OCI-LY1 (cell line): ENCODE measurements around the gene SNRNP48.

ENCODE experiments used
- H2AFZ ChIP-seq: fragments of 200-600 bp; sonication (generic), shearing (Covaris generic); 2 replicates; pipeline ENCODE4 v1.6.0; 2014; ENCODE audit warnings: antibody characterized with exemption, mild to moderate bottlenecking, low read length
- H3F3A ChIP-seq: fragments of 200-600 bp; sonication (generic), shearing (Covaris generic); 2 replicates; pipeline ENCODE4 v1.6.0; 2014; ENCODE audit warnings: mild to moderate bottlenecking, antibody characterized with exemption, low read length, moderate library complexity; ENCODE audit not compliant: insufficient read depth
- H3K27ac ChIP-seq: fragments of 200-600 bp; sonication (generic); 2 replicates; pipeline ENCODE4 v1.5.1; 2014; ENCODE audit warnings: low read length, mixed run types, mild to moderate bottlenecking, low read depth; ENCODE audit not compliant: poor library complexity, severe bottlenecking
- H3K27me3 ChIP-seq: fragments of 200-600 bp; sonication (generic); 2 replicates; pipeline ENCODE4 v1.6.0; 2014; ENCODE audit warnings: antibody characterized with exemption, mild to moderate bottlenecking, low read length, moderate library complexity; ENCODE audit not compliant: insufficient read depth
- H3K36me3 ChIP-seq: fragments of 200-600 bp; sonication (generic); 2 replicates; pipeline ENCODE4 v1.6.1; 2014; ENCODE audit warnings: mild to moderate bottlenecking, antibody characterized with exemption, low read length, moderate library complexity, mixed read lengths; ENCODE audit not compliant: insufficient read depth
- H3K4me1 ChIP-seq: fragments of 200-600 bp; sonication (generic); 2 replicates; pipeline ENCODE4 v1.5.1; 2014; ENCODE audit warnings: mild to moderate bottlenecking, low read length, moderate library complexity; ENCODE audit not compliant: insufficient read depth, severe bottlenecking
- H3K4me2 ChIP-seq: fragments of 200-600 bp; sonication (generic), shearing (Covaris generic); 2 replicates; pipeline ENCODE4 v1.6.1; 2014; ENCODE audit warnings: low read length
- H3K4me3 ChIP-seq: fragments of 200-600 bp; sonication (generic); 2 replicates; pipeline ENCODE4 v1.5.1; 2014; ENCODE audit warnings: low read length, low read depth, mild to moderate bottlenecking, mixed read lengths; ENCODE audit not compliant: poor library complexity, severe bottlenecking
- H3K79me2 ChIP-seq: fragments of 200-600 bp; shearing (Covaris generic); 2 replicates; pipeline ENCODE4 v1.6.1; 2016; ENCODE audit warnings: mixed run types, low read length, mixed read lengths; ENCODE audit not compliant: insufficient read depth
- H3K9ac ChIP-seq: fragments of 200-600 bp; sonication (generic), shearing (Covaris generic); 2 replicates; pipeline ENCODE4 v1.6.1; 2014; ENCODE audit warnings: mild to moderate bottlenecking, low read length, mixed read lengths
- H3K9me2 ChIP-seq: fragments of 200-600 bp; sonication (generic), shearing (Covaris generic); 2 replicates; pipeline ENCODE4 v1.6.1; 2014; ENCODE audit warnings: low read depth, mild to moderate bottlenecking, low read length, mixed read lengths
- H3K9me3 ChIP-seq: fragments of 200-600 bp; shearing (Covaris generic); 2 replicates; pipeline ENCODE4 v1.6.1; 2014; ENCODE audit warnings: low read length, mixed read lengths
- H4K20me1 ChIP-seq: fragments of 200-600 bp; sonication (generic), shearing (Covaris generic); 2 replicates; pipeline ENCODE4 v1.6.0; 2016; ENCODE audit warnings: mild to moderate bottlenecking, low read length; ENCODE audit not compliant: insufficient read depth
- EZH2 ChIP-seq: fragments of 200-600 bp; sonication (generic), shearing (Covaris generic); IDR thresholded peaks from 2 replicates; pipeline ENCODE4 v1.8.0; 2017; ENCODE audit warnings: borderline replicate concordance, mixed run types, mild to moderate bottlenecking, antibody characterized with exemption, low read length, moderate library complexity, mixed read lengths
- TF ChIP-seq, protein P1 (sequence below): fragments of 200-600 bp; sonication (generic), shearing (Covaris generic); IDR thresholded peaks from 2 replicates; pipeline ENCODE4 v1.5.1; 2017; ENCODE audit warnings: mild to moderate bottlenecking, antibody characterized with exemption, low read length, moderate library complexity, mixed read lengths

The SNRNP48 gene

DNA sequence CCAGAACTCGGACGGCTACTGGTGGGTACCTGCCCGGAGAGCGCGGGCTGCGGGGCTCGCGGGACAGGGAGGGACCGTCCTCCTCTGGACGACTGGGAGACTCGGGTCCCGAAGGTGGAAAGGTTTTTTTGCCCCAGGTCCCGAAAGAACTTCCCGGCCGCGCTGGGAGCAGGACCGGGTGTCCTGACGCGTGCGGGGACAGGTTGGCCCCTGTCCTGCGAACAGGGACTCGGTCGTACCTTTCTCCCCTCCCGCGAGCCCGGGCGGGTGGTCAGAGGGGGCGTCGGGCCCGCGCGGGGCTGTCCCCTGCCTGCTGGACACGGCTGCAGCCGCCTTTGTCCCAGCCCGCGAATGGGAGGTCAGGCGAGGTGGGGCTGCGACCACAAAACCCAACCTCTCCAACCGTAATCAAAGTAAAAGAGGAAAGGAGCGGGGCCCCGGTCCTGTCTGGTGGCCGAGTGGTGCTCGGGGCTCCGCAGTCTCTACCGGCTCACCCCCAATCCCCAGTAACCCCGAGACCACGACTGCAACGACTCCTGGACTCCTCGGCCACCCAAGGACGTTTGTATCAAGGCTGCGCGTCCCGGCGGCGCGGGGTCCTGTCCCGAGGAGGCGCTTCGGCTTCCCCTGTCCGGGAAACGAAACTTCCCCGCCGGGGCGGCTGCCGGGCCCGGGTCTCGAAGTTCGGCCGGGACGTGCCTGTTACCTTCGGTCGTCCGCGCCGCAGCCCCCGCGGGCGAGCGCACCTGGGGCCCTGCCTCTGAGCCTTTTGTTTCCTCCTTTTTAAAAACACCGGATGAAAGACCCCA, 47.7 kb upstream of the SNRNP48 start:
- Histone ChIP-seq H3K9ac (no peak overlapping the region), H2AFZ (no peak overlapping the region), H3K4me1 (no peaks in the 10 kb centered on the region), H3K36me3 (no peaks in the 10 kb centered on the region), H3K9me2 (no peaks in the 10 kb centered on the region), H3K4me2 (no peak overlapping the region), H4K20me1 (no peaks in the 10 kb centered on the region), H3K27ac (no peak overlapping the region), H3F3A (no peaks in the 10 kb centered on the region), H3K79me2 (no peaks in the 10 kb centered on the region), H3K4me3 (no peak overlapping the region), H3K9me3 (no peaks in the 10 kb centered on the region), H3K27me3 (0 out of 2 replicates have a peak, but pooled peaks cover 7% of the 10 kb centered on the region)
- TF ChIP-seq, protein P1, sequence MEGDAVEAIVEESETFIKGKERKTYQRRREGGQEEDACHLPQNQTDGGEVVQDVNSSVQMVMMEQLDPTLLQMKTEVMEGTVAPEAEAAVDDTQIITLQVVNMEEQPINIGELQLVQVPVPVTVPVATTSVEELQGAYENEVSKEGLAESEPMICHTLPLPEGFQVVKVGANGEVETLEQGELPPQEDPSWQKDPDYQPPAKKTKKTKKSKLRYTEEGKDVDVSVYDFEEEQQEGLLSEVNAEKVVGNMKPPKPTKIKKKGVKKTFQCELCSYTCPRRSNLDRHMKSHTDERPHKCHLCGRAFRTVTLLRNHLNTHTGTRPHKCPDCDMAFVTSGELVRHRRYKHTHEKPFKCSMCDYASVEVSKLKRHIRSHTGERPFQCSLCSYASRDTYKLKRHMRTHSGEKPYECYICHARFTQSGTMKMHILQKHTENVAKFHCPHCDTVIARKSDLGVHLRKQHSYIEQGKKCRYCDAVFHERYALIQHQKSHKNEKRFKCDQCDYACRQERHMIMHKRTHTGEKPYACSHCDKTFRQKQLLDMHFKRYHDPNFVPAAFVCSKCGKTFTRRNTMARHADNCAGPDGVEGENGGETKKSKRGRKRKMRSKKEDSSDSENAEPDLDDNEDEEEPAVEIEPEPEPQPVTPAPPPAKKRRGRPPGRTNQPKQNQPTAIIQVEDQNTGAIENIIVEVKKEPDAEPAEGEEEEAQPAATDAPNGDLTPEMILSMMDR, result no peak

DNA sequence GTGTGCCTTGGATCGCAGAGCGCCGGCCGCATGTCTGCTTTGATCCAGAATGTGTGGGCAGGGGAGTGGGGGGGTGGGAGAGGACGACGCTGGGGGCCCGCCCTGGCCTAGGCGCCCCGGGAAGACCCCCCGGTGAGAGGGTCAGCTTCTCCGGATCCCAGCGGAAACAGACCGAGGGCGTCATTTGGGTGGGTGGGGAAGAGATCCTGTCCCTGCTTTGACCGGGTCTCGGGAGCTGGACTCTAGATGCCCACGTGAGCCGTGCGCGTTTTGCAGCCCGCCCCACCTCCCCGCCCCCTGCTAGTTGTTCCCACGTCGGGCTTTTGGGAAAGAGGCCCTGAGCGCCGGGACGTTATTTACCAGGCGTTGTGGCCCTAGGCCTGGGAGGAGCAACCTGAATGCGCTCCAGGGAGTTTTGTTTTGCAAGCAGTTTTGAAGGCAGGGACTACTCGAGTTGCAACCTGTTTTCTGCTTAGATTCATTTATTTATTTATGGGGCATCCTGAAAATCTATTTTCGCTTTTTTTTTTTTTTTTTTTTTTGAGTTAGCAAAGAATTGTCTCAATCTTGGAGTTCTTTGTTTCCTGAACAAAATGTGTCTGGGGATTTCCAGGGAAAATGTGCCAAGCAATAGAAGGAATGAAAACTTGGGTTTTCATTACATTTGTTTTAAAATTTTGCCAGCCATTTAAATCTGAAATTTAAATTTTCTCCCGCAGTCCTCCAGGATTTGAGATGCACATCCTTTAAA, 46.9 kb upstream of the SNRNP48 start:
- no peak for TF ChIP-seq EZH2
- TF ChIP-seq, protein P1, result no peak
- Histone ChIP-seq H3K79me2 (no peaks in the 10 kb centered on the region), H3K36me3 (no peaks in the 10 kb centered on the region), H2AFZ (no peak overlapping the region), H3F3A (no peaks in the 10 kb centered on the region), H3K27me3 (0 out of 2 replicates have a peak, but pooled peaks cover 7% of the 10 kb centered on the region), H3K9me2 (no peaks in the 10 kb centered on the region), H3K27ac (no peak overlapping the region), H3K4me2 (no peak overlapping the region), H3K4me3 (no peak overlapping the region), H4K20me1 (no peaks in the 10 kb centered on the region), H3K4me1 (no peaks in the 10 kb centered on the region), H3K9me3 (no peaks in the 10 kb centered on the region), H3K9ac (no peak overlapping the region)

DNA sequence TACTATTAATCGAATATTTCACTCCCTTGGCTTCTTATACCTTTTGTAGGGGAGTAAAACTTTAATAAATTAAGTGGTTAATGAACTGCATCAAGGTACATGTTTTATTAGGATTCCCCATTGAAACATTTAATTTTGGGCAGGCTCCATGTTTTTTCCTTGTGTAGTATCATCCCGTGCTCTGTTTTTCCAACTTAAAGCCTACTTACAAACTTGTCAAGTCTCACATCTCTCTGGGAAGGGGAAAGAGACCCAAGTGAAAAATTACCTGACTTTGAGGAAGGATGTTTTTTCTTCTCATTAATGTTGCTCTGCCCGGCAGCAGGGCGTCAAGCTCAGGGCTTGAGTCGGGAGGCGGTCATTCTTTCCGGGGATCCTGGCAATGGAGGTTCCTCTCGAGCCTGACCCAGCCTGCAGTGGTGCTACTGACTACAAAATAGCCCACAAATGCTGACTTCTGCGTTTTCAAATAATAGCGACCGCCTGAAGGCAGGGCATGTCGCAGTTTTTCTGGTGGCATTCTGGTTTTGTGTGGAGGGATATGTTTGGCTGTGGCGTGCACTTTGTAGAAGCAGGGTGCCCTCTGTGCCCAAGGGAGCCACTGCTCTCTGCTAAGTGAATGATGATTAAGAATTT, 46.1 kb upstream of the SNRNP48 start:
- Histone ChIP-seq H4K20me1 (no peaks in the 10 kb centered on the region), H3K9me3 (no peaks in the 10 kb centered on the region), H3K79me2 (no peaks in the 10 kb centered on the region), H2AFZ (no peak overlapping the region), H3K4me3 (no peak overlapping the region), H3K36me3 (no peaks in the 10 kb centered on the region), H3K9ac (no peak overlapping the region), H3K4me2 (no peak overlapping the region), H3K4me1 (no peaks in the 10 kb centered on the region), H3F3A (no peaks in the 10 kb centered on the region), H3K27ac (no peak overlapping the region), H3K9me2 (no peaks in the 10 kb centered on the region), H3K27me3 (0 out of 2 replicates have a peak, but pooled peaks cover 7% of the 10 kb centered on the region)
- TF ChIP-seq, protein P1, result no peak
- TF ChIP-seq EZH2, result no peak
